Karpas-422 (cell line): ENCODE data around the gene TNFRSF19. TPM values are rescaled to one million over a fixed set of nuclear protein-coding genes. Genes with fewer than 3 reads are reported as not detected.
A peak's percentile ranks its signal among the peaks of the same experiment; 100 is the strongest.

Source experiments
- DNase-seq: peaks from one replicate; pipeline ENCODE4 v3.0.0-alpha.2; 2015
- H2AFZ ChIP-seq: fragments of 200-600 bp; sonication (generic); 2 replicates; pipeline ENCODE4 v1.6.1; 2014; ENCODE audit warnings: antibody characterized with exemption, low read length, mixed read lengths
- H3K27ac ChIP-seq: fragments of 200-600 bp; sonication (generic); 2 replicates; pipeline ENCODE4 v1.5.1; 2014; ENCODE audit warnings: mild to moderate bottlenecking, low read length, moderate library complexity
- H3K27me3 ChIP-seq: fragments of 200-600 bp; sonication (generic); 2 replicates; pipeline ENCODE4 v1.6.1; 2014; ENCODE audit warnings: low read length, mixed read lengths
- H3K36me3 ChIP-seq: fragments of 200-600 bp; sonication (generic); 2 replicates; pipeline ENCODE4 v1.6.1; 2014; ENCODE audit warnings: low read length, mixed read lengths; ENCODE audit not compliant: insufficient read depth
- H3K4me1 ChIP-seq: fragments of 200-600 bp; sonication (generic); 2 replicates; pipeline ENCODE4 v1.6.1; 2014; ENCODE audit warnings: mild to moderate bottlenecking, low read length, mixed read lengths
- H3K4me2 ChIP-seq: fragments of 200-600 bp; sonication (generic); 2 replicates; pipeline ENCODE4 v1.6.1; 2014; ENCODE audit warnings: low read length, low read depth, mild to moderate bottlenecking; ENCODE audit not compliant: poor library complexity, severe bottlenecking
- H3K4me3 ChIP-seq: fragments of 200-600 bp; sonication (generic); 2 replicates; pipeline ENCODE4 v1.5.1; 2014; ENCODE audit warnings: mild to moderate bottlenecking, antibody characterized with exemption, low read length, mixed read lengths
- H3K79me2 ChIP-seq: fragments of 200-600 bp; sonication (generic); 2 replicates; pipeline ENCODE4 v1.6.1; 2014; ENCODE audit warnings: mild to moderate bottlenecking, low read length, mixed read lengths
- H3K9ac ChIP-seq: fragments of 200-600 bp; sonication (generic); 2 replicates; pipeline ENCODE4 v1.6.0; 2014; ENCODE audit warnings: low read length
- H3K9me2 ChIP-seq: fragments of 200-600 bp; sonication (generic), shearing (Covaris generic); replicated peaks from 2 replicates; pipeline ENCODE4 v1.6.0; 2014; ENCODE audit warnings: mild to moderate bottlenecking, low read length, moderate library complexity; ENCODE audit not compliant: insufficient read depth
- H3K9me3 ChIP-seq: fragments of 300-700, 200-600 bp; sonication (generic); 2 replicates; pipeline ENCODE4 v1.6.1; 2014; ENCODE audit warnings: low read length, mixed read lengths
- H4K20me1 ChIP-seq: fragments of 200-600 bp; sonication (generic); 2 replicates; pipeline ENCODE4 v1.6.1; 2014; ENCODE audit warnings: mild to moderate bottlenecking, antibody characterized with exemption, low read length, low read depth; ENCODE audit not compliant: insufficient read depth
- total RNA-seq: library from RNA; depleted of rRNA; stranded (reverse); fragments of >200 nt; shearing (Covaris generic); gene quantifications from 2 replicates; pipeline ENCODE4 v1.2.3, GENCODE V29; 2014; ENCODE audit warnings: low replicate concordance

Gene TNFRSF19
- total RNA-seq, 1 experiment from 2014 or later: not detected

DNA sequence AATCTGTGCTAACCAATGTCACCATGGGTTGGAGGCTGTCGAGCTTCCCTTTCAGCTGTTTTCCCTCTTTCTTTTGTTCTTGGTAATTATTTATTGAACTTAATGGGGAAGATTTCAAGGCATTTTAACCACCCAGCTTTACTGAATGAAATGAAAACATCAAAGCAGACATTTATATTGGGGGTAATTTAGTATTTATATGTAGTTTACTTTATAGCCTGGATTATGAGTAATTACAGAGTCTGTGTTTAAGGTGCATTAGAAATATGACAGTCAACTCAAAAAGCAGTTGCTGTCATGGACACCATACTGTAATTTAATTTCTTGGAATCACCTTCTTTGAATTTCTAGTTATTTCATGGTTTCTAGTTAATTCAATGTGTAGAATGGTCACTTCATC is 42.0 kb downstream of the TNFRSF19 start:
- Histone ChIP-seq H3K9me2 (no peaks in the 10 kb centered on the region), H3K79me2 (no peaks in the 10 kb centered on the region), H3K9ac (no peak overlapping the region), H3K36me3 (no peaks in the 10 kb centered on the region), H3K4me1 (peaks cover 13% of the 10 kb centered on the region), H3K9me3 (no peaks in the 10 kb centered on the region), H3K27me3 (no peaks in the 10 kb centered on the region; the same call in 1 of the 2 replicates), H3K4me2 (no peak overlapping the region), H4K20me1 (no peaks in the 10 kb centered on the region), H3K27ac (no peak overlapping the region), H2AFZ (no peak overlapping the region), H3K4me3 (no peak overlapping the region)
- DNase-seq: no peak

DNA sequence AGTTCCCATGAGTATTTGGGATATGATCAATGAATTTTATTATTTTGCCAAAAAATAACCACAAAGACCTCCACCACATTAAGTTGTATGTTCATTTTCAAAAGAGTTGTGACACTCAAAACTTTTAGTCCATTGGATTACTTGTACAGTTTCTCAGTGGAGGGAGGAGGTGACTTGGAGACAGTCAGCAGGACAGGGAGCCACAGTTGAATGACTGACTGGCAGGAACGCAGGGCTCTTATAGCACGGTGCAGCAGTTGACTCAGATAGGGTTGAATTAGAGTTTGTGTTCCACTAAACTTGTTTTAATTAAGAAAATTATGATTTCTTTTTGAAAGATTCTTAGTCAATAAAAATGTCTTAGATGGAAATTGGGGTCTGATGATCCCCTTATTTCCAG is 42.5 kb downstream of the TNFRSF19 start:
- H3K9ac ChIP-seq: no peak overlapping the region
- no peak overlapping the region for H3K27ac ChIP-seq
- no peaks in the 10 kb centered on the region; the same call in 1 of the 2 replicates for H3K27me3 ChIP-seq
- H3K4me3 ChIP-seq: no peak overlapping the region
- peaks cover 13% of the 10 kb centered on the region for H3K4me1 ChIP-seq
- H4K20me1 ChIP-seq: no peaks in the 10 kb centered on the region
- H3K79me2 ChIP-seq: no peaks in the 10 kb centered on the region
- H3K4me2 ChIP-seq: no peak overlapping the region
- H3K9me3 ChIP-seq: no peaks in the 10 kb centered on the region
- no peaks in the 10 kb centered on the region for H3K36me3 ChIP-seq
- DNase-seq: peak; percentile 36
- no peak overlapping the region for H2AFZ ChIP-seq
- no peaks in the 10 kb centered on the region for H3K9me2 ChIP-seq

DNA sequence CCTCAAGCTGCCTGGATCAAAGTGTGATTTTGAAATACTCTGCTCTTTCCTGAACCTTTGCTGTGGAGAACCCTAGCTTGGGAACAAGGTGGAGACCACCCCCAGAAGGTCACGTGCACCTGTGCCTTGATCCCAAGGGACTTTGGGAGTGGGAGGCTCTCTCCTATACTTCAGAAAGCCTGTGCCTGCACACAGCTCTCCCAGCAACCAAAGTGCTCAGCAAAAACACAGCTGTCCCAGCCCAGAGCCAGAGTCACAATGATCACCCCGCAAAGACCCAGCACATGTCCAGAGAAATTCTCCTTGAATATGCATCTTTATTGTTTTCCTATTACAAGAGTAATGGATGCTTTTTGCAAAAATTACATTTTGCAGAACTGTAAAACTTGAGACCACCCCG is 43.4 kb downstream of the TNFRSF19 start:
- Histone ChIP-seq H3K9ac (no peak overlapping the region), H3K4me2 (no peak overlapping the region), H3K27me3 (no peaks in the 10 kb centered on the region; the same call in 1 of the 2 replicates), H3K79me2 (no peaks in the 10 kb centered on the region), H4K20me1 (no peaks in the 10 kb centered on the region), H3K9me3 (no peaks in the 10 kb centered on the region), H3K4me1 (peaks cover 13% of the 10 kb centered on the region), H3K36me3 (no peaks in the 10 kb centered on the region), H2AFZ (no peak overlapping the region), H3K9me2 (no peaks in the 10 kb centered on the region), H3K27ac (no peak overlapping the region), H3K4me3 (no peak overlapping the region)
- peak; percentile 11 for DNase-seq

DNA sequence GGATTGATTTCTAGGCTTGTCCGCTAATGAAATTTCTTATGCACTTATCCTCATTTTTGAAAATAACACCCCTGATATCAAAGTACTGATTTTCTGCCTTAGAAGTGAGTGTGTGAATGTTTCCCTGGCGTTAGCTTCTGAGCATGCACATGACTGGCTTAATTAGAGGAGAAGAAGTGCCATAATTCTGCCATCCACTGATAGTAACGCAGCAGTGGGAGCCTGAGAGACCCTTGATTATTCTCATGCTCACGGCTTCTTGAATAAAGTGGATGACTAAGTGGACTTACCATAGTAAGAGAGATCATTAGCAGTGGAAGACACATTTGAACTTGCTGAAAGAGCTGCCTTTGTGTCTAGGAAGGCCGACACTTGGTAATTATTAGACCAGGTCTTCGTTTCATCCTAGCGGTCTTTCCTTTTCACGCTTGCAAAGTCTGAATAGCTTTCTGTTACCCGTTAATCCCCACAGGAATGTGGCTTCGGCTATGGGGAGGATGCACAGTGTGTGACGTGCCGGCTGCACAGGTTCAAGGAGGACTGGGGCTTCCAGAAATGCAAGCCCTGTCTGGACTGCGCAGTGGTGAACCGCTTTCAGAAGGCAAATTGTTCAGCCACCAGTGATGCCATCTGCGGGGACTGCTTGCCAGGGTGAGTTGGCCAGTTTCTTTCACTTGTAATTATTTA is 45.3 kb downstream of the TNFRSF19 start:
- H3K27me3 ChIP-seq: no peaks in the 10 kb centered on the region; the same call in 1 of the 2 replicates
- H3K4me1 ChIP-seq: no peaks in the 10 kb centered on the region
- no peak overlapping the region for H3K9ac ChIP-seq
- H3K36me3 ChIP-seq: no peaks in the 10 kb centered on the region
- no peaks in the 10 kb centered on the region for H3K9me3 ChIP-seq
- H2AFZ ChIP-seq: no peak overlapping the region
- H3K9me2 ChIP-seq: no peaks in the 10 kb centered on the region
- H4K20me1 ChIP-seq: no peaks in the 10 kb centered on the region
- no peak overlapping the region for H3K27ac ChIP-seq
- H3K4me3 ChIP-seq: no peak overlapping the region
- H3K4me2 ChIP-seq: no peak overlapping the region
- no peaks in the 10 kb centered on the region for H3K79me2 ChIP-seq
- DNase-seq: no peak

DNA sequence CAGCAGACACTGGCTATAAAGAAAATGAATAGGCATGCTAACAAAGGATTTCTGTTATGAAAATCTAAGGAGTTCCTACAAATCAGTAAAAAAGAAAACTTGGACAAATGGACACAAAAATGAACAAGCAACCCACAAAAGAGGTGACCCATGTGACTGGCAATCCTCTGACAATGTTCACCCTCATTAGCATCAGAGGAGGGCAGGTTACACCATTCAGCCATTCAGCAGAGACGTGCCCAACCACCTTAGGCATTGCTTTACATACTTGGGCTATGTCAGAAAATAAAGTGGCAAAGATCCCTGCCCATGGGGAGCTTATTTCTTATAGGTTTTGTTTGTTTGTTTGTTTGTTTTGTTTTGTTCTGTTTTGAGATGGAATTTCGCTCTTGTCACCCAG is 46.0 kb downstream of the TNFRSF19 start:
- Histone ChIP-seq H3K79me2 (no peaks in the 10 kb centered on the region), H3K4me2 (no peak overlapping the region), H3K27ac (no peak overlapping the region), H3K9me3 (no peaks in the 10 kb centered on the region), H3K9ac (no peak overlapping the region), H3K4me1 (no peaks in the 10 kb centered on the region), H3K4me3 (no peak overlapping the region), H3K9me2 (no peaks in the 10 kb centered on the region), H2AFZ (no peak overlapping the region), H3K36me3 (no peaks in the 10 kb centered on the region), H4K20me1 (no peaks in the 10 kb centered on the region), H3K27me3 (no peaks in the 10 kb centered on the region; the same call in 1 of the 2 replicates)
- no peak for DNase-seq

DNA sequence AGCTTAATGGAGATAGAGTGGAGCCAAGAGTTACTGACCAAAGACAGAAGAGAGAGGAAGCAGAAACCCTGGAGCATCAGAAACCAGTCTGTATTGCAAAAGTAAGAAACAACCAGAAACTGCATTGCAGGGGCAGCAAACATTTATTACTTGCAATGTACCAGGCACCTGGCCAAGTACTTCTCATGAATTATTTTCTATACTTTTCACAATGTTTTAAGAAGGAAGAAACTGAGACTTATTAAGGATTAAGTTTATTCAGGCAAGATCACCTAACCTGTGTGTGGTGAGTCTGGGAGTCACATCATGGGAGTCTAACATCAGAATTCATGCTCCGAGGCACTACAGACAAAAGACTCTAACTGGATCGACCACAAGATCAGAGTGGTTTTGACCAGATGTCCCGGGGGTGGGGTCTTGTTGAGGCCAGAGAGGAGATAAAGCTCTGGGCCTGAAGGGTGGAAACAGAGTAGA is 47.4 kb downstream of the TNFRSF19 start:
- H3K27ac ChIP-seq: no peak overlapping the region
- no peak overlapping the region for H2AFZ ChIP-seq
- H3K4me2 ChIP-seq: no peak overlapping the region

DNA sequence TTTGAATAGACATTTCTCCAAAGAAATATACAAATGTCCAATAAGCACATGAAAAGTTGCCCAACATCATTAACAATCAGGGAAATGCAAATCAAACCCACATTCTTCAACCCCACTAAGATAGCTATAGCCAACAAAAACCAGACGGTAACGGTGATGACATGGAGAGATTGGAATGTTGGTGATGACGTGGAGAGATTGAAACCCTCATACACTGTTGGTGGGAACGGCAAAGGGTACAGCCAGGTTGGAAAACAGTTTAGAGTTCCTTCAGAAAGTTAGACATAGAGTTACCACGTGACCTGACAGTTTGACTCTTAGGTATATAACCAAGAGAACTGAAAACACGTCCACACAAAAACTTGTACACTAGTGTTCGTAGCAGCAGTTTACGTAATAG is 48.1 kb downstream of the TNFRSF19 start:
- Histone ChIP-seq H3K27ac (no peak overlapping the region), H3K27me3 (no peaks in the 10 kb centered on the region), H3K9me3 (no peaks in the 10 kb centered on the region), H3K4me1 (no peaks in the 10 kb centered on the region), H3K9ac (no peak overlapping the region), H2AFZ (no peak overlapping the region), H3K79me2 (no peaks in the 10 kb centered on the region), H3K36me3 (no peaks in the 10 kb centered on the region), H3K4me2 (no peak overlapping the region), H3K9me2 (no peaks in the 10 kb centered on the region), H3K4me3 (no peak overlapping the region), H4K20me1 (no peaks in the 10 kb centered on the region)
- DNase-seq: no peak

More for the DNA sequence above, 47.4 kb downstream of the TNFRSF19 start:
- H3K36me3 ChIP-seq: no peaks in the 10 kb centered on the region
- no peak overlapping the region for H3K9ac ChIP-seq
- H3K4me3 ChIP-seq: no peak overlapping the region
- no peaks in the 10 kb centered on the region for H3K9me2 ChIP-seq
- H3K27me3 ChIP-seq: no peaks in the 10 kb centered on the region
- no peaks in the 10 kb centered on the region for H3K9me3 ChIP-seq
- H3K4me1 ChIP-seq: no peaks in the 10 kb centered on the region
- H3K79me2 ChIP-seq: no peaks in the 10 kb centered on the region
- no peak for DNase-seq
- H4K20me1 ChIP-seq: no peaks in the 10 kb centered on the region

DNA sequence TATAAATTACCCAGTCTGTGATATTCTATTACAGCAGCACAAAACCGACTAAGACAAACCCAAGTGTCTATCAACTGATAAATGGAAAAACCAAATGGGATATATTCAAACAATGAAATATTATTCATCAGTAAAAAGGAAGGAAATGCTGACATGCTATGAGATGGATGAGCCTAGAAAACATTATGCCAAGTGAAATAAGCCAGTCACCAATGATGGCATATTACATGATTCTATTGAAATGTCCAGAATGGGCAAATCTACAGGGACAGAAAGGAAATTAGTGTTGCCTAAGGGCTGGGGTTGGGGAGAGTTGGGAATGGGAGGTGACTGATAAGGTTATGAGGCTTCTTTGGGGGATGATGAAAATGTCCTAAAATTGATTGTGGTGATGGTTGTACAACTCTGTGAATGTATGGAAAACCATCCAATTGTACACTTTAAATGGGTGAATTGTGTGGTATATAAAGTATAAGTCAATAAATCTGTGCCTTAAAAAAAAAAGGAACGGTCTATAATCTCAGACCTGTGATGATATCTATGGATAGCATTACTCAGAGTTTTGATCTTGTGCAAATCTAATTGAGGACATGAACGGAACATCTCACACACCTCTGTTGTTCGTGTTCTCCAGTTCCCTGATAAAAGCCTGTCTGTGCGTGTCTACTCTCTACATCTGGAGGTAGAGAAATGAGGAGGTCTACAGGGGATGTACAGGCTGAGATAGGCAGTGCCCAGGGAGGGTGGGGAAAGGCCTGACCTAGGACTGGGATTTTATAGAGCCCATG is 49.0 kb downstream of the TNFRSF19 start:
- H3K4me3 ChIP-seq: no peak overlapping the region
- H2AFZ ChIP-seq: no peak overlapping the region
- no peak overlapping the region for H3K4me2 ChIP-seq
- no peak overlapping the region for H3K9ac ChIP-seq
- H3K36me3 ChIP-seq: no peaks in the 10 kb centered on the region
- H3K79me2 ChIP-seq: no peaks in the 10 kb centered on the region
- no peak for DNase-seq
- H3K9me2 ChIP-seq: no peaks in the 10 kb centered on the region
- no peak overlapping the region for H3K27ac ChIP-seq
- H4K20me1 ChIP-seq: no peaks in the 10 kb centered on the region
- H3K27me3 ChIP-seq: no peaks in the 10 kb centered on the region
- no peaks in the 10 kb centered on the region for H3K9me3 ChIP-seq
- H3K4me1 ChIP-seq: no peaks in the 10 kb centered on the region
